Endothelial cell (in vitro differentiated cells): ENCODE data around the gene MLLT3. TPM values are rescaled to one million over a fixed set of nuclear protein-coding genes. Genes with fewer than 3 reads are reported as not detected.

Experiments used
- DNase-seq: peaks from one replicate; pipeline ENCODE4 v3.0.0; 2021; ENCODE audit warnings: low spot score
- H3K27ac Mint-ChIP-seq: one replicate; pipeline ENCODE4 v1.8.0; 2021; ENCODE audit warnings: mixed read lengths, inconsistent platforms; ENCODE audit not compliant: unreplicated experiment
- H3K27me3 Mint-ChIP-seq: one replicate; pipeline ENCODE4 v1.8.0; 2021; ENCODE audit warnings: mild to moderate bottlenecking, moderate library complexity, mixed read lengths, inconsistent platforms; ENCODE audit not compliant: unreplicated experiment
- H3K36me3 Mint-ChIP-seq: one replicate; pipeline ENCODE4 v1.8.0; 2021; ENCODE audit warnings: mild to moderate bottlenecking, low read depth, mixed read lengths, inconsistent platforms; ENCODE audit not compliant: unreplicated experiment
- H3K4me1 Mint-ChIP-seq: one replicate; pipeline ENCODE4 v1.8.0; 2021; ENCODE audit warnings: mild to moderate bottlenecking, mixed read lengths, inconsistent platforms; ENCODE audit not compliant: unreplicated experiment
- H3K4me3 Mint-ChIP-seq: one replicate; pipeline ENCODE4 v1.8.0; 2021; ENCODE audit warnings: mild to moderate bottlenecking, mixed read lengths, inconsistent platforms; ENCODE audit not compliant: unreplicated experiment
- H3K9me3 Mint-ChIP-seq: one replicate; pipeline ENCODE4 v1.8.0; 2021; ENCODE audit warnings: mixed read lengths, inconsistent platforms; ENCODE audit not compliant: unreplicated experiment
- total RNA-seq: library from RNA; stranded (reverse); fragmentation: NEBNext Ultra II Directional; extraction: Animal tissue kit (Norgen Biotek cat#: 25700); gene quantifications from one replicate; pipeline ENCODE4 v1.2.1, GENCODE V29; 2021; ENCODE audit not compliant: unreplicated experiment
- TF ChIP-seq, protein P1 (sequence below): fragments of 200-600 bp; sonication (generic); IDR thresholded peaks from one replicate; pipeline ENCODE4 v1.5.0; 2021; ENCODE audit warnings: antibody characterized with exemption; ENCODE audit not compliant: unreplicated experiment

MLLT3 gene
- total RNA-seq, 1 donor from 2014 or later = 25.2 TPM

DNA sequence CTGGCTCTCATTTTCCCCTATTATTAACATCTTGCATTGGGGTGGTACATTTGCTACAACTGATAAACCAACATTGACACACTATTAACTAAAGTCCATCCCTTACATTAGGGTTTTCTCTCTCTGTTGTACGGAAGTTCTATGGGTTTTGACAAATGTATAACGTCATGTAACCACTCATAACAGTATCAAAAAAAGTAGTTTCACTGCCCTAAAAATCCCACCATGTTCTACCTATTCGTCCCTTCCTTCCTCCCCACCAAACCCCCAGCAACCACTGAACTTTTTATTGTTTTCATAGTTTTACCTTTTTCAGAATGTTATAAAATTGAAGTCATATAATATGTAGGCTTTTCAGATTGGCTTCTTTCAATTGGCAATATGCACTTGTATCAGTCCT lies 40.1 kb downstream of the MLLT3 start:
- no peaks in the 10 kb centered on the region for H3K9me3 Mint-ChIP-seq

DNA sequence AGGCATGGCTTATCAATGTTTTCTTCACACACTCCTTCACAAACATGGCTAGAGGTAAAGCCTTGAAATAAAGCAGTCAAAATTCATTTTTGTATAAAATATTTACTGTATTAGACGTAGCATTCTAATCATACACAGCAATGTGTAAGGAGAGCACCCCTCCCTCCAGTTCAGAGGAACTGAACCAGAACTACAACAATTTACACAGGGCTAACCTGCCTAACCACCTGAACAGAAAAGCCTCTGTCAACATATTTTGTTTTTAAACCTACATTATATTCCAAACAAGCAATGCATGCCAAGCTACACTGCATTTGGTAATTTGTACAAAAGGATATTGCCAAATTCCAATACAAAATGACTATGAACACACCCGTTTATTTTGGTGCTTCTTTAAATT lies 41.6 kb downstream of the MLLT3 start:
- no peak overlapping the region for H3K27ac Mint-ChIP-seq
- no peaks in the 10 kb centered on the region for H3K27me3 Mint-ChIP-seq

More for the DNA sequence above, 40.1 kb downstream of the MLLT3 start:
- no peak overlapping the region for H3K4me3 Mint-ChIP-seq
- no peak overlapping the region for H3K27ac Mint-ChIP-seq
- H3K27me3 Mint-ChIP-seq = no peaks in the 10 kb centered on the region
- no peak for DNase-seq
- TF ChIP-seq, protein P1, sequence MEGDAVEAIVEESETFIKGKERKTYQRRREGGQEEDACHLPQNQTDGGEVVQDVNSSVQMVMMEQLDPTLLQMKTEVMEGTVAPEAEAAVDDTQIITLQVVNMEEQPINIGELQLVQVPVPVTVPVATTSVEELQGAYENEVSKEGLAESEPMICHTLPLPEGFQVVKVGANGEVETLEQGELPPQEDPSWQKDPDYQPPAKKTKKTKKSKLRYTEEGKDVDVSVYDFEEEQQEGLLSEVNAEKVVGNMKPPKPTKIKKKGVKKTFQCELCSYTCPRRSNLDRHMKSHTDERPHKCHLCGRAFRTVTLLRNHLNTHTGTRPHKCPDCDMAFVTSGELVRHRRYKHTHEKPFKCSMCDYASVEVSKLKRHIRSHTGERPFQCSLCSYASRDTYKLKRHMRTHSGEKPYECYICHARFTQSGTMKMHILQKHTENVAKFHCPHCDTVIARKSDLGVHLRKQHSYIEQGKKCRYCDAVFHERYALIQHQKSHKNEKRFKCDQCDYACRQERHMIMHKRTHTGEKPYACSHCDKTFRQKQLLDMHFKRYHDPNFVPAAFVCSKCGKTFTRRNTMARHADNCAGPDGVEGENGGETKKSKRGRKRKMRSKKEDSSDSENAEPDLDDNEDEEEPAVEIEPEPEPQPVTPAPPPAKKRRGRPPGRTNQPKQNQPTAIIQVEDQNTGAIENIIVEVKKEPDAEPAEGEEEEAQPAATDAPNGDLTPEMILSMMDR = no peak
- H3K36me3 Mint-ChIP-seq = no peaks in the 10 kb centered on the region
- peaks cover 6% of the 10 kb centered on the region for H3K4me1 Mint-ChIP-seq

DNA sequence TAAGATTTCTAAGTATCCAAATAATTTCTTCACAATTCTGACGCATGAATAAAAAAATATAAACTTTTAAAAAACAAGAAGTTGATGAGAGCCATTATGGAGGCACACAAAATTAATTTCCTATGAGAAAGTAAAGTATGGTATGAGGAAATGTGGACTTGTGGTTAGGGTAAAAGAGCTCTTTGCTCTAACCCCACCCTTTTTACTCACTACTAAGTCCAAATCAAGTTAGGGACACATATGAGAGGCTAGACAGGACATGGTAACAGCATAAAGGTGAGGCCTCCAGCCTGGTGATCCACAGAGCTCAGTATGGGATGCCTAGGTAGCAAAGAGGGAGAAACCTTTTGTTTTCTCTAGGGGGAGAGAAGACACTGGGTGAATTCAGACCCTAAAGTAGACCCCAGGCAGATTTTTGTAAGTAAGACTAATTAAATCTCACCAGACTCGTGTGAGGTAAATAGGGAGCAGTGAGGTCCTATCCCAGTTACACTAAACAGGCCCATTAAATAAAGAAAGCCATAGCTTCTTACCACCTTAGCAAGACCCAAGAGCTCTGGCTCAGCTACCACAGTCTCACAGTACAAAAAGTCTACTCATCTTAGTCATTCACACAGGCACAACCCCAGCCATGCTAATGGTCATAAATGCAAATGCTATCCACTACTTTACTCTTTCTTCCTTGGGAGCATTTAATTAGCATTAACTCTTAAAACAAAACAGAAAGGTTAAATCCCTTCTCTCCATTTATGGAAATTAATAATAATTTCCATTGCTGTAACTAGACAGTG lies 42.6 kb downstream of the MLLT3 start:
- Mint-ChIP-seq H3K36me3 (peaks cover 10% of the 10 kb centered on the region), H3K9me3 (no peaks in the 10 kb centered on the region)

More for the DNA sequence above, 41.6 kb downstream of the MLLT3 start:
- H3K36me3 Mint-ChIP-seq = peaks cover 5% of the 10 kb centered on the region
- H3K9me3 Mint-ChIP-seq = no peaks in the 10 kb centered on the region
- TF ChIP-seq, protein P1 = no peak
- peaks cover 6% of the 10 kb centered on the region for H3K4me1 Mint-ChIP-seq
- DNase-seq = no peak
- no peak overlapping the region for H3K4me3 Mint-ChIP-seq

DNA sequence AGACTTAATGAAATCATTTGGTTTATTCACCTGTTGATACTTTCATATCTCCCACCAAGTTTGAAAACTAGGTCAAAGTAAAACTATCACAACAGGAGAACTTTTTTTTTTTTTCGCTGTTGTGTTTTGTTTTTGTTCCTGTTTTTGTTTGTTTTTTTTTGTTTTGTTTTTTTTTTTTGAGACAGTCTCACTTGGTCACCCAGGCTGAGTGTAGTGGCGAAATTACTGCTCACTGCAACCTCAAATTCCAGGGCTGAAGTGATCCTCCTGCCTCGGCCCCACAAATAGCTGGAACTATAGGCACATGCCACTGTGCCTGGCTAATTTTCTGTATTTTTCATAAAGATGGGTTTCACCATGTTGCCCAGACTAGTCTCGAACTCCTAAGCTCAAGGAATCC lies 49.3 kb downstream of the MLLT3 start:
- Mint-ChIP-seq H3K9me3 (no peaks in the 10 kb centered on the region), H3K36me3 (peaks cover 13% of the 10 kb centered on the region), H3K4me1 (no peaks in the 10 kb centered on the region), H3K27me3 (no peaks in the 10 kb centered on the region), H3K4me3 (no peak overlapping the region), H3K27ac (no peak overlapping the region)
- no peak for DNase-seq
- TF ChIP-seq, protein P1 = no peak

More for the DNA sequence above, 42.6 kb downstream of the MLLT3 start:
- Mint-ChIP-seq H3K27me3 (no peaks in the 10 kb centered on the region), H3K4me3 (no peak overlapping the region), H3K4me1 (peaks cover 6% of the 10 kb centered on the region), H3K27ac (no peak overlapping the region)
- no peak for DNase-seq
- TF ChIP-seq, protein P1 = no peak

DNA sequence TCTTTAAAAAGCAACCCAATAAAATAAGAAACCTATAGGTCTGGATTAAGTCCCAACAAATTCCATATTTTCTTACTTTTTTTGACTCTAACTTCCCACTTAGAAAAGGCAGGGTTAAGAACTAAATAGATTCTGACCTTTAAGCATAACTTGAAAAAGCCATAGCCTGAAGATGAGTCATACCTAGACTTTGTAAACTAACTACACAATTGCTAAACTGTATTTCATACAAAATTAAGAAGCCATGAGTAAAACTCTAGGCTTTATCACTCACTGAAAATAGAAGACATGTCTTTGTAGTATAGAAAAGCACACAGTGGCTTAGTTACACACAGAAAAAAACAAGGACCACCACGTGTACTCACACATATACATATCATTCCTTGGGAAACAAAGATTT lies 51.5 kb downstream of the MLLT3 start:
- peaks cover 8% of the 10 kb centered on the region for H3K36me3 Mint-ChIP-seq
- no peak overlapping the region for H3K4me3 Mint-ChIP-seq
- H3K9me3 Mint-ChIP-seq = no peaks in the 10 kb centered on the region
- no peak for DNase-seq
- TF ChIP-seq, protein P1 = no peak
- H3K27me3 Mint-ChIP-seq = no peaks in the 10 kb centered on the region
- no peaks in the 10 kb centered on the region for H3K4me1 Mint-ChIP-seq
- H3K27ac Mint-ChIP-seq = no peak overlapping the region
